NCI-H82 (cell line): ENCODE results near the gene GLYATL3.
"Not testable (repeated sequence)": the region's sequence is repeated elsewhere in the genome, so short reads cannot be mapped to it uniquely, and the experiment has no call there.

ENCODE experiments used
- DNase-seq: peaks from one replicate; lab custom pipeline; 2025; lab: John Stamatoyannopoulos, UW

Gene GLYATL3

DNA sequence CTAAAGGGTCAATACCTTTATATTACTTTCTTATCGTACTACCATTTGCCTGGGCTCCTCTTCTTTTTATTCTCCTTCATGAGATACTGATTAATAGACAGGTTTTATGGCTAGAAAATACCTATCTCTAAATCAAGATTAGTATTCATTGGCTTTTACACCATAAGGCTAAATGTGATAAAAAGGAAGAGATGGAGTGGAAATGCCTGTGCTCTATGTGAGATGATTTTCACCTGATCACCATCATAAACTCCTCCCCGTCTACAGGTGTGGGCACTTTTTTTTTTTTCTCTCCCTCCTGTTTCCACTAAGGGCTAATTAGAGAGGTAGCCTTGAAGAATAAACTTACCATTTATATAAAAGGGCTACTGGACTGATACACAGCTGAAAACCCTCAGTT is at the start of gene GLYATL3:
GLYATL3 (plus strand) TSS at position 301 of the 400 bp plus-strand sequence. CDS start 12,068 bp downstream, outside the sequence.
- DNase-seq, result no peak

DNA sequence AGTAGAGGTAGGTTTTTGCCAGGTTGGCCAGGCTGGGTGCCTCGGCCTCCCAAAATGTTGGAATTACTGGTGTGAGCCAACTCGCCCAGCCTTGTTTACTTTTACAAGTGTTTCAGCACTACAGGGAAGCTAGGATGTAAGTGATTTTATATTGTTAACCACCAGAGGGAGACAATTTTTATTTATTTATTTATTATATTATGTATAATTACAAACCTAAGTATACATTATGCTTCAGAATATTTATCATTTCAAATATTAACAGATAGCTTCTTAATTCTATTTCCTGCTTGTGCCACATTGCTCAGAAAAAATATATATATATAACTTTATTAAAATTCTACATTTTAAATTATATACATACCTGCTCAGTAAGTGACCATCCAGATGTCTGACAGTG is 46.5 kb upstream of the GLYATL3 start:
- DNase-seq, result peak; percentile 29

- DNase-seq, result no peak
These were observed 44.7 kb upstream of the GLYATL3 start for GRCh38 chr6:49454787-49455709.

DNA sequence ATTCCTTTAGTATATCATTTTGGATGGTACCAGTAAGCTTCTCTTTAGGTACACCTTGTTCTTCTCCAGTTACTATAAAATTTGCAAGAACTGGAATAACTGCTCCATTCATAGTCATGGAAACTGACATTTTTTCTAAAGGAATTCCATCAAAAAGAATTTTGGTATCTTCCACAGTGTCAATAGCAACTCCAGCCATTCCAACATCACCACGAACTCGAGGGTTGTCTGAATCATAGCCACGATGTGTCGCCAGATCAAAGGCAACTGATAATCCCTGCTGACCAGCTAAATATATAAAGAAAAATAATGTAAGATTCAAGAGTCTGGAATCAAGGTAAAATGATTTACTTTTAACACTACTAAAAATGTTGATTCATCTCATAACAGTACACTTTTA is 42.0 kb upstream of the GLYATL3 start:
- no peak for DNase-seq

- no peak for DNase-seq
These were observed 37.7 kb upstream of the GLYATL3 start for GRCh38 chr6:49462071-49462470.

- peak; percentile 31 for DNase-seq
These were observed 37.2 kb upstream of the GLYATL3 start for GRCh38 chr6:49462599-49462926.

DNA sequence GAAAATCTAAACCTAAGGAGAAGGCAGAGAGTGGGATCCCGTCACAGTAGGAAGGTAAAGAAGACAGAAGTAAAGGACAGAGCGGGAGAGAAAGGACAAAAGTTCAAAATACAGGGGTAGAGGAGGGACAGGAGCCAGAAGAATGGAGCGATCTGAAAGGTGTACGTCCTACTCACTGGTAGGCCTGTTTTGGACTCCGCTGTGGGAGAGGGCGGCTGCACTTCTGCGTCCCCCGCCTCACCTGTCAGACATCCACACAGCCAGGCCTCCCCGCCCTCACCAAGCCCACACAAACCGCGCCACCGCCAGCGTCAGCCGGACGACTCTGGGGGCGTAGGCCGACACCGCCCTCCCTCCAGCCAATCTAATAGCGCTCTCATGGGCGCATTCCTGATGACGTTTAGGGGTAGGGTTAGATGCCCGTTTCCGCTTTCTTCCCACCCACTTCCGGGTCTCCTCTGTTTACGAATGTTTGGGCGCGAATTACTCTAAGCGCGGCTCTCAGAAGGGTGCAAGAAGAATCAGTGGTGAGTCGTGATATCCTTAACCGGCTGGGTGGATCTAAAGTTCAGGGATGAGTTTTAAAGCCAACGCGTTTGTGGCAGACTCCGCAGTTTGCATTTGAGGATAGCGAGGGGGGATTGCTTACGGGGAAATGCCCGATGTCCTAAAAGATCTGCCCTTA is 36.7 kb upstream of the GLYATL3 start, which contains the start of the genes CENPQ and MMUT:
CENPQ (plus strand) TSS at position 444 of the 685 bp plus-strand sequence. CDS start 6,807 bp downstream, outside the sequence.
MMUT (minus strand) TSS at position 327 of the 685 bp plus-strand sequence. CDS start 3,787 bp downstream, outside the sequence.
- DNase-seq, result peak; percentile 99

GRCh38 chr6:49463612-49463967 is 36.1 kb upstream of the GLYATL3 start:
- DNase-seq, result peak; percentile 40

GRCh38 chr6:49464691-49465090 is 35.0 kb upstream of the GLYATL3 start:
- no peak for DNase-seq

- no peak for DNase-seq
These were observed 31.7 kb upstream of the GLYATL3 start for GRCh38 chr6:49468042-49468441.

DNA sequence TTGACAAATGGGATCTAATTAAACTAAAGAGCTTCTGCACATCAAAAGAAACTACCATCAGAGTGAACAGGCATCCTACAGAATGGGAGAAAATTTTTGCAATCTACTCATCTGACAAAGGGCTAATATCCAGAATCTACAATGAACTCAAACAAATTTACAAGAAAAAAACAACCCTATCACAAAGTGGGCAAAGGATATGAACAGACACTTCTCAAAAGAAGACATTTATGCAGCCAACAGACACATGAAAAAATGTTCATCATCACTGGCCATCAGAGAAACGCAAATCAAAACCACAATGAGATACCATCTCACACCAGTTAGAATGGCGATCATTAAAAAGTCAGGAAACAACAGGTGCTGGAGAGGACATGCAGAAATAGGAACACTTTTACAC is 23.2 kb upstream of the GLYATL3 start:
- not testable (repeated sequence) for DNase-seq

DNA sequence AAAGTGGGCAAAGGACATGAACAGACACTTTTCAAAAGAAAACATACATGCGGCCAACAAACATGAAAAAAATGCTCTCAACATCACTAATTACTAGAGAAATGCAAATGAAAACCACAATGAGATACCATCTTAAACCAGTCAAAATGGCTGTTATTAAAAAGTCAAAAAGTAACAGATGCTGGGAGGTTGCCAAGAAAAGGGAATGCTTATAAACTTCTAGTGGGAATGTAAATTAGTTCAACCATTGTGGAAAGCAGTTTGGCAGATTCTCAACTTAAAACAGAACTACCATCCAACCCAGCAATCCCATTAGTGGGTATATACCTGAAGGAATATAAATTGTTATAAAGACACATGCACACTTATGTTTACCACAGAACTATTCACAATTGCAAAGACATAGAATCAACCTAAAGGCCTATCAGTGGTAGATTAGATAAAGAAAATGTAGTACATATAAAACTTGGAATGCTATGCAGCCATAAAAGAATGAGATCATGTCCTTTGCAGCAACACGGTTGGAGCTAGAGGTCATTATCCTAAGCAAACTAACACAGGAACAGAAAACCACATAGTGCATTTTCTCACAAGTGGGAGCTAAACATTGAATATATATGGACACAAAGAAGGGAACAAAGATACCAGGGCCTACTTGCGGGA is 20.3 kb upstream of the GLYATL3 start:
- DNase-seq, result no peak

- not testable (repeated sequence) for DNase-seq
These were observed 17.9 kb upstream of the GLYATL3 start for GRCh38 chr6:49481846-49482245.

- DNase-seq, result not testable (repeated sequence)
These were observed 16.3 kb upstream of the GLYATL3 start for GRCh38 chr6:49483380-49483779.

DNA sequence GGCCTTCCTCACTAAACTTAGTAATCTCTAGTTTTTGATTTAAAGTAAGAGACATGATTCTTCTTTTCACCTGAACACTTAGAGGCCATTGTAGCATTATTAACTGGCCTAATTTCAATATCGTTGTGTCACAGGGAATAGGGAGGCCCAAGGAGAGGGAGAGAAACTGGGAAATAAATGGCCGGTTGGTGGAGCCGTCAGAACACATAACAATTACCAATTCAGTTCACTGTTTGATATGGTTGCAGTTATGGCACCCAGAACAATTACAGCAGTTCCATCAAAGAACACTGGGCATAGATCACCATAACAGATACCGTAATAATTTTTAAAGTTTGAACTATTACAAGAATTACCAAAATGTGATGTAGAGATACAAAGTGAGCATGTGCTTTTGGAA is 9.1 kb upstream of the GLYATL3 start:
- no peak for DNase-seq

GRCh38 chr6:49497304-49497703 is 2.4 kb upstream of the GLYATL3 start:
- no peak for DNase-seq

DNA sequence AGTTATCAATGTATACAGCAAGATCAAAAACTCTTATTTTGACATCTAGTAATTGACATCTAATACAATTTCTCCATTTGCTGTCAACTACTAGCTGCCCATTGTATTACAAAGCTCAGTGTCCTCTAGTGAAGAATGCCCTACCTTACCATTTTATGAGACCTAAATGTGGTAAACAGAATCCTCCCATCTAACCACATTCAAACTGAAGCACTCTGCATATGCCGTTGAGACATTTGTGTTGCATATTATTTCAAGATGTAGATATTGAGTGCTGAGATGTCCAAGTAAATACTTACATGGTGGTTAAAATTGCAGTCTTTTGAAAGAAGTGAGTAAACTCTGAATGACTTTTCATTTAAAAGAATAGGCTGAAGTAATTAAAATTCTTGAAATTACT is 597 bp upstream of the GLYATL3 start:
- DNase-seq, result no peak

- peak; percentile 17 for DNase-seq
These were observed 4.9 kb downstream of the GLYATL3 start for GRCh38 chr6:49504666-49505065.

- no peak for DNase-seq
These were observed 6.9 kb downstream of the GLYATL3 start for GRCh38 chr6:49506569-49507111.

GRCh38 chr6:49509342-49509741 is 9.6 kb downstream of the GLYATL3 start:
- DNase-seq, result no peak

- no peak for DNase-seq
These were observed 13.6 kb downstream of the GLYATL3 start for GRCh38 chr6:49513153-49513989.
